ENCODE measurements around the gene TCERG1L. TPM values are rescaled to one million over a fixed set of nuclear protein-coding genes. Genes with fewer than 3 reads are reported as not detected.

TCERG1L gene
- total RNA-seq, 1 donor from 2014 or later: 3.5 TPM

DNA sequence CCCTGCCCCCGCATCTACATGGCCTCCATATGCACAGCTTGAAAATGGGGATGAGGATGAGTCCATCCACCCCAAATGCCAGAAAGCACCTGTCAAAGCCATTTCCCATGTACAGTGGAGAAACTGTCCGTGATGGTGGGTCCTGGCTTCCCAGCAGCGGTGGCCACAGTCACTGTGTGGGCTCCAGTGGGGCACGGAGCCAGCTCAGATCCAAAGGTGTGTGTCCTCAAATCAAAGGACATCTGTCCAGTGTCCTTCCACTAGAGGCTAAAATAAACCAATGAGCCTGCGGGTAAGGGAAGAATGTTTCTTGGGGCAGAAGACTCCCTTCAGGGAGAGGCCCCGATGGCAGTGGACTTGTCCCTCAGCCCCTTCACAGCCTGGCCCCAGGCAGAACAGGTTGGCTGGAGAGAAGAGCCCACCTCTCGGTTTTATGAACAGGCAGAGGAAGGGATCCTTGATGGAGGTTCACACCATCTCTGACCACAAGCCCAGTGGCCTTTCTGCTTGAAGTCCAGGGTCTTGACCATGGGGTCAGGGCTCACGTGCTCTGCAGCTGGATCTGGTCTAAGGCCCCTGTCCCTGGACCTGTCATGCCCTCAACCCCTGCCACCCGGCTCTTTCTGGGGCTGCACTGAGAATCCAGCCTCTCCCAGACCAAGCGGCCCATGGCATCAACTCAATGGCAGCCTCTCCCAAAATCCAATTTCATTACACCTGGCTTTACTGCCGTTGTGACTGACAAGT, 106.9 kb downstream of the TCERG1L start:
- Mint-ChIP-seq H3K36me3 (ENCODE audit: low read depth, unreplicated experiment) (peaks cover 1% of the 10 kb centered on the region), H3K27me3 (ENCODE audit: low read depth, unreplicated experiment) (no peaks in the 10 kb centered on the region), H3K4me1 (ENCODE audit: low read depth, unreplicated experiment) (no peaks in the 10 kb centered on the region), H3K9me3 (ENCODE audit: unreplicated experiment) (peaks cover 9% of the 10 kb centered on the region), H3K27ac (ENCODE audit: unreplicated experiment) (no peak overlapping the region), H3K4me3 (ENCODE audit: unreplicated experiment) (no peak overlapping the region)
- no peak for FAIRE-seq
- H3K4me2 ChIP-seq (ENCODE audit: low read length): no peak overlapping the region
- H3K9ac ChIP-seq (ENCODE audit: low read length): no peak overlapping the region
- no peaks in the 10 kb centered on the region for H3K27me3 ChIP-seq (ENCODE audit: insufficient read depth, low read length)
- no peak overlapping the region for H2AFZ ChIP-seq (ENCODE audit: low read depth, low read length)
- peaks cover 5% of the 10 kb centered on the region for H3K9me3 ChIP-seq (ENCODE audit: insufficient read depth, low read depth, low read length)
- no peaks in the 10 kb centered on the region for H3K4me1 ChIP-seq (ENCODE audit: insufficient read depth, low read length)
- H4K20me1 ChIP-seq (ENCODE audit: insufficient read depth, low read length): no peaks in the 10 kb centered on the region
- H3K79me2 ChIP-seq (ENCODE audit: insufficient read depth, low read length): no peaks in the 10 kb centered on the region
- H3K4me3 ChIP-seq (ENCODE audit: insufficient read depth, low read depth, low read length): no peak overlapping the region
- H3K36me3 ChIP-seq (ENCODE audit: insufficient read depth, low read length): no peaks in the 10 kb centered on the region
- no peak for DNase-seq (ENCODE audit: low read depth)
- H3K27ac ChIP-seq (ENCODE audit: low read depth, low read length): no peak overlapping the region
- TF ChIP-seq EZH2 (IDR thresholded peaks at IDR 0.05; ENCODE audit: insufficient read depth, low read length): no peak

DNA sequence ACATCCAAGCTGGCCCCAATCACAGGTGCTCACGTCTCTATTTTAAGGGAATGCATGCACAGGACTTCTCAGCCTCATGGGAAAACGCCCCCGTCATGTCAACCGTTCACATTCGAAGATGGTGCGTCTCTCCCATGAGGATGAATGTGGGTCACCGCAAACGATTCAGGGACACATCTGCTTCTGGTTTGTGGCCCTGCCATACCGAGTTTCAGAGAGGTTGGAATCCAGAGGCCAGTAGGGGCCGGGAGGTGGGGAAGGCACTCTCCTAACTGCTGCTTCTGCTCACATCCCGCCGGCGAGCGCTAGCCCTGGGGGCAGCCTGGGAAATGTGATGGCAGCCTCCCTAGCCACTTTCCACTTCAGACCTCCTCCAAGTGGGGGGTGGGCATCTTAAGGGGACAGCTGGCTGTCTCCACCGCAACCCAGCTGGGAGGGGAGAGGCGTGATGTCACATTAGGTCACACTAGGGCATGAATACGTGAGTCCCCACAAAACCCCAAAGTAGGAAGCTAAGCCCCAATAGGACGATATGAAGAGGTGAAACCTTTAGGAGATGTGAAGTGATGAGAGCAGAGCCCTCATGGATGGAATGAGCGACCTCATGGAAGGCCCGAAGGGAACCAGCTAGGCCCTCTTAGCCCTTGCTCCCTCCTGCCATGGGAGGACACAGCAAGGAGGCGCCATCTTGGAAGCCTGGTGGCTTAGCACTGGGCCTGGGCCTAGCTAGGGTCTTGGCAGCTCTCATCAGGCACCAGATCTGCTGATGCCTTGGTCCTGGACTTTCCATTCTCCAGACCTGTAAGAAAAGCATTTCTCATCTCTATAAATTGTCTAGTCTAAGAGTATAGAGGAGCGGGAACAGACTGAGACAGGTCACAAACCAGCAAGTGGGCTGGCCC, 107.8 kb downstream of the TCERG1L start:
- Histone ChIP-seq H3K9me3 (ENCODE audit: insufficient read depth, low read depth, low read length) (peaks cover 5% of the 10 kb centered on the region), H3K36me3 (ENCODE audit: insufficient read depth, low read length) (no peaks in the 10 kb centered on the region), H3K4me3 (ENCODE audit: insufficient read depth, low read depth, low read length) (no peak overlapping the region), H3K27ac (ENCODE audit: low read depth, low read length) (no peak overlapping the region), H2AFZ (ENCODE audit: low read depth, low read length) (no peak overlapping the region), H4K20me1 (ENCODE audit: insufficient read depth, low read length) (no peaks in the 10 kb centered on the region), H3K79me2 (ENCODE audit: insufficient read depth, low read length) (no peaks in the 10 kb centered on the region), H3K27me3 (ENCODE audit: insufficient read depth, low read length) (no peaks in the 10 kb centered on the region), H3K9ac (ENCODE audit: low read length) (no peak overlapping the region), H3K4me1 (ENCODE audit: insufficient read depth, low read length) (no peaks in the 10 kb centered on the region), H3K4me2 (ENCODE audit: low read length) (no peak overlapping the region)
- no peak for DNase-seq (ENCODE audit: low read depth)
- Mint-ChIP-seq H3K27ac (ENCODE audit: unreplicated experiment) (no peak overlapping the region), H3K9me3 (ENCODE audit: unreplicated experiment) (peaks cover 7% of the 10 kb centered on the region), H3K27me3 (ENCODE audit: low read depth, unreplicated experiment) (no peaks in the 10 kb centered on the region), H3K36me3 (ENCODE audit: low read depth, unreplicated experiment) (peaks cover 1% of the 10 kb centered on the region), H3K4me3 (ENCODE audit: unreplicated experiment) (no peak overlapping the region), H3K4me1 (ENCODE audit: low read depth, unreplicated experiment) (no peaks in the 10 kb centered on the region)
- no peak for TF ChIP-seq EZH2 (IDR thresholded peaks at IDR 0.05; ENCODE audit: insufficient read depth, low read length)
- TF ChIP-seq, protein P1, sequence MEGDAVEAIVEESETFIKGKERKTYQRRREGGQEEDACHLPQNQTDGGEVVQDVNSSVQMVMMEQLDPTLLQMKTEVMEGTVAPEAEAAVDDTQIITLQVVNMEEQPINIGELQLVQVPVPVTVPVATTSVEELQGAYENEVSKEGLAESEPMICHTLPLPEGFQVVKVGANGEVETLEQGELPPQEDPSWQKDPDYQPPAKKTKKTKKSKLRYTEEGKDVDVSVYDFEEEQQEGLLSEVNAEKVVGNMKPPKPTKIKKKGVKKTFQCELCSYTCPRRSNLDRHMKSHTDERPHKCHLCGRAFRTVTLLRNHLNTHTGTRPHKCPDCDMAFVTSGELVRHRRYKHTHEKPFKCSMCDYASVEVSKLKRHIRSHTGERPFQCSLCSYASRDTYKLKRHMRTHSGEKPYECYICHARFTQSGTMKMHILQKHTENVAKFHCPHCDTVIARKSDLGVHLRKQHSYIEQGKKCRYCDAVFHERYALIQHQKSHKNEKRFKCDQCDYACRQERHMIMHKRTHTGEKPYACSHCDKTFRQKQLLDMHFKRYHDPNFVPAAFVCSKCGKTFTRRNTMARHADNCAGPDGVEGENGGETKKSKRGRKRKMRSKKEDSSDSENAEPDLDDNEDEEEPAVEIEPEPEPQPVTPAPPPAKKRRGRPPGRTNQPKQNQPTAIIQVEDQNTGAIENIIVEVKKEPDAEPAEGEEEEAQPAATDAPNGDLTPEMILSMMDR (IDR thresholded peaks at IDR 0.05; ENCODE audit: insufficient read depth, low read depth, low read length): no peak
- no peak for FAIRE-seq

DNA sequence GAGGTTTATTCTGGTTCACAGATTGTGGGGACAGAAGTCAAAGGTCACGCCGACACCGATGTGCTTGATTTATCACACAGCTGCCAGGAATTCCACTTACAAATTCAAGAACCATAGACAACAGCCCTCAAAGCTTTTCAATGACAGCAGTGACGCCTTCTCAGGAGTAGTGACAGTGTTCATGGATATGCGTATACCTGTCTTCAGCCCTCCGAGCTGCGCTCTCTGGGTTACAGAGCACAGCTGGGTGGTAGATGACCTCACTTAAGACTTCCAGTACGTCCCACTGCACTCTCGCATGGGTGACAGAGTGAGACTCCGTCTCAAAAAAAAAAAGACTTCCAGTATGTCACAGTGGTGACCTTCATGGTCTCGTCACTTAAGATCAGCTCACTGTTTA, 108.5 kb downstream of the TCERG1L start:
- Histone ChIP-seq H4K20me1 (ENCODE audit: insufficient read depth, low read length) (no peaks in the 10 kb centered on the region), H3K36me3 (ENCODE audit: insufficient read depth, low read length) (no peaks in the 10 kb centered on the region), H3K4me2 (ENCODE audit: low read length) (no peak overlapping the region), H3K9ac (ENCODE audit: low read length) (no peak overlapping the region), H3K4me1 (ENCODE audit: insufficient read depth, low read length) (no peaks in the 10 kb centered on the region), H3K4me3 (ENCODE audit: insufficient read depth, low read depth, low read length) (no peak overlapping the region), H3K27ac (ENCODE audit: low read depth, low read length) (no peak overlapping the region), H2AFZ (ENCODE audit: low read depth, low read length) (no peak overlapping the region), H3K9me3 (ENCODE audit: insufficient read depth, low read depth, low read length) (peaks cover 5% of the 10 kb centered on the region), H3K27me3 (ENCODE audit: insufficient read depth, low read length) (no peaks in the 10 kb centered on the region), H3K79me2 (ENCODE audit: insufficient read depth, low read length) (no peaks in the 10 kb centered on the region)
- TF ChIP-seq, protein P1 (IDR thresholded peaks at IDR 0.05; ENCODE audit: insufficient read depth, low read depth, low read length): no peak
- TF ChIP-seq EZH2 (IDR thresholded peaks at IDR 0.05; ENCODE audit: insufficient read depth, low read length): no peak
- peaks cover 1% of the 10 kb centered on the region for H3K36me3 Mint-ChIP-seq (ENCODE audit: low read depth, unreplicated experiment)
- H3K4me1 Mint-ChIP-seq (ENCODE audit: low read depth, unreplicated experiment): no peaks in the 10 kb centered on the region
- peaks cover 1% of the 10 kb centered on the region for H3K27me3 Mint-ChIP-seq (ENCODE audit: low read depth, unreplicated experiment)
- H3K27ac Mint-ChIP-seq (ENCODE audit: unreplicated experiment): no peak overlapping the region
- H3K9me3 Mint-ChIP-seq (ENCODE audit: unreplicated experiment): peaks cover 10% of the 10 kb centered on the region
- FAIRE-seq: no peak
- H3K4me3 Mint-ChIP-seq (ENCODE audit: unreplicated experiment): no peak overlapping the region
- no peak for DNase-seq (ENCODE audit: low read depth)
